Airway epithelial cell (primary cell): ENCODE measurements around the gene SEC31A. TPM values are rescaled to one million over a fixed set of nuclear protein-coding genes. Genes with fewer than 3 reads are reported as not detected.

ENCODE experiments used
- total RNA-seq: library from RNA; depleted of rRNA; stranded (reverse); fragments of >200 nt; gene quantifications from 2 replicates; pipeline ENCODE4 v1.2.3, GENCODE V29; 2015

SEC31A gene, protein sequence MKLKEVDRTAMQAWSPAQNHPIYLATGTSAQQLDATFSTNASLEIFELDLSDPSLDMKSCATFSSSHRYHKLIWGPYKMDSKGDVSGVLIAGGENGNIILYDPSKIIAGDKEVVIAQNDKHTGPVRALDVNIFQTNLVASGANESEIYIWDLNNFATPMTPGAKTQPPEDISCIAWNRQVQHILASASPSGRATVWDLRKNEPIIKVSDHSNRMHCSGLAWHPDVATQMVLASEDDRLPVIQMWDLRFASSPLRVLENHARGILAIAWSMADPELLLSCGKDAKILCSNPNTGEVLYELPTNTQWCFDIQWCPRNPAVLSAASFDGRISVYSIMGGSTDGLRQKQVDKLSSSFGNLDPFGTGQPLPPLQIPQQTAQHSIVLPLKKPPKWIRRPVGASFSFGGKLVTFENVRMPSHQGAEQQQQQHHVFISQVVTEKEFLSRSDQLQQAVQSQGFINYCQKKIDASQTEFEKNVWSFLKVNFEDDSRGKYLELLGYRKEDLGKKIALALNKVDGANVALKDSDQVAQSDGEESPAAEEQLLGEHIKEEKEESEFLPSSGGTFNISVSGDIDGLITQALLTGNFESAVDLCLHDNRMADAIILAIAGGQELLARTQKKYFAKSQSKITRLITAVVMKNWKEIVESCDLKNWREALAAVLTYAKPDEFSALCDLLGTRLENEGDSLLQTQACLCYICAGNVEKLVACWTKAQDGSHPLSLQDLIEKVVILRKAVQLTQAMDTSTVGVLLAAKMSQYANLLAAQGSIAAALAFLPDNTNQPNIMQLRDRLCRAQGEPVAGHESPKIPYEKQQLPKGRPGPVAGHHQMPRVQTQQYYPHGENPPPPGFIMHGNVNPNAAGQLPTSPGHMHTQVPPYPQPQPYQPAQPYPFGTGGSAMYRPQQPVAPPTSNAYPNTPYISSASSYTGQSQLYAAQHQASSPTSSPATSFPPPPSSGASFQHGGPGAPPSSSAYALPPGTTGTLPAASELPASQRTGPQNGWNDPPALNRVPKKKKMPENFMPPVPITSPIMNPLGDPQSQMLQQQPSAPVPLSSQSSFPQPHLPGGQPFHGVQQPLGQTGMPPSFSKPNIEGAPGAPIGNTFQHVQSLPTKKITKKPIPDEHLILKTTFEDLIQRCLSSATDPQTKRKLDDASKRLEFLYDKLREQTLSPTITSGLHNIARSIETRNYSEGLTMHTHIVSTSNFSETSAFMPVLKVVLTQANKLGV
- total RNA-seq, result 71.9 and 108 TPM in 2 replicates

GRCh38 chr4:82890901-82891706 lies at the start of gene SEC31A:
Gene SEC31A, minus strand, starts transcription at chr4:82891153. Its CDS starts 9,217 bp downstream, at chr4:82881936.

DNA sequence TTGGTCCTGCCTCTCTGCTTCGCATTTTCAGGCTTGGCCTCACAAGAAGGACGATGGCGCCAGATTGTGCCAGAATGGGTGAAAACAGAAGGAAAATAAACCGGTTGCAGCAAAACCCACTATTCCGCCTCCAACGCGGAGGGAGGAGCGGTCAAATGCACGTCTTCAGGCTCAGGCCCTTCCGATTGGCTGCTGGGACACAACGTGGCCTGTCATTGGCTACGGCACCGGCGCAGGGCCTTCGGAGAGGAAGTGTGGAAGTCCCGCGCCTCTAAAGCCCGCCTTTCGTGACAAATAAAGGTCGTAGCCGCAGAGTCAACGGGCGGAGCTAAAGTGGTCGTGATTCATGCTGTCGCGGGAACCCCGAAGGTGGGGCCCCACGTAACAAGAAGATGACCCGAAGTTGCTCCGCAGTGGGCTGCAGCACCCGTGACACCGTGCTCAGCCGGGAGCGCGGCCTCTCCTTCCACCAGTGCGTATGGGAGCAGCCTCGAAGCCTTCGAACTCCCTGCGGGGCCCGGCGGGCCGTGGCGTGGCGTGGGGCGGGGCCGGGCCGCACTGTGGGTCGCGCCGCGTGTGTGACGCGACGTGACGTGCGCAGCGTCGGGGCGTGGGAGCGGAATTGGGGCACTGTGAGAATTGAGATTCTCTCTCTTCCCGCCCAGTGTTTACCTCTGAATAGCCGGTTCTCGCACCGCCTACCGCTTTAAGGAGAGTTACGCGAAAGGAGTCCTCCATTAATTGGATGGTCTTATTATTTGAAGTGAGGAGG lies 9.6 kb upstream of the SEC31A start, which contains the start of gene THAP9:
Gene THAP9, plus strand, starts transcription at position 325 of the 772 bp plus-strand sequence. Its CDS starts 68 bp downstream, at position 393.

GRCh38 chr4:82798168-82799005 lies 92.6 kb downstream of the SEC31A start, which contains the start of gene SCD5:
Gene SCD5, minus strand, starts transcription at chr4:82798796. Its CDS starts 259 bp downstream, at chr4:82798537.

Other genes with a start within 250 kb of the SEC31A start
- gene SCD5, start 92.4 kb downstream of the SEC31A start, total RNA-seq, result 26.2 and 29.3 TPM in 2 replicates
- 0.84 and 2.6 TPM in 2 replicates for gene THAP9, start 9.6 kb upstream of the SEC31A start, total RNA-seq
- 6.4 and 9.0 TPM in 2 replicates for gene LIN54, start 119.7 kb upstream of the SEC31A start, total RNA-seq
- gene COPS4, start 144.0 kb upstream of the SEC31A start, total RNA-seq, result 39.8 and 51.8 TPM in 2 replicates
- gene PLAC8, start 223.6 kb upstream of the SEC31A start, total RNA-seq, result 4.7 and 9.8 TPM in 2 replicates